Psoas muscle (tissue), 8 donors: Measurements from ENCODE around the gene NPTX2. TPM values are rescaled to one million over a fixed set of nuclear protein-coding genes. Genes with fewer than 3 reads are reported as not detected.

ENCODE experiments used
- ATAC-seq, 4 donors: fragments of 200-7000 bp; cut with Tn5 transposase; one replicate each; pipeline ENCODE4 v1.9.1; 2020; ENCODE audit warnings: moderate library complexity in 3 of 4, mild to moderate bottlenecking in 2 of 4
- DNase-seq, 2 donors: peaks; one replicate each; pipeline ENCODE4 v3.0.0-alpha.2; 2020
- H3K27ac ChIP-seq: fragments of 200-600 bp; one replicate; pipeline ENCODE4 v1.8.0; 2022
- H3K27me3 ChIP-seq, 3 donors: fragments of 200-600 bp in 1 of 3; one replicate each; pipeline versions ENCODE4 v1.6.1 to v1.8.0; 2013 to 2022; ENCODE audit warnings: low read length in 2 of 3, mild to moderate bottlenecking in 2 of 3, moderate library complexity in 1 of 3; ENCODE audit not compliant: insufficient read depth in 3 of 3
- H3K36me3 ChIP-seq, 2 donors: fragments of 200-600 bp in 1 of 2; one replicate each; pipeline versions ENCODE4 v1.6.1 to v1.8.0; 2013 to 2022; ENCODE audit warnings: low read depth in 1 of 2, mild to moderate bottlenecking in 1 of 2, moderate library complexity in 1 of 2; ENCODE audit not compliant: insufficient read depth in 1 of 2
- H3K4me1 ChIP-seq: fragments of 200-600 bp; one replicate; pipeline ENCODE4 v1.8.0; 2022
- H3K4me3 ChIP-seq: fragments of 200-600 bp; one replicate; pipeline ENCODE4 v1.8.0; 2022; ENCODE audit warnings: mild to moderate bottlenecking
- H3K9me3 ChIP-seq: fragments of 200-600 bp; one replicate; pipeline ENCODE4 v1.8.0; 2022
- WGBS, 3 donors: extraction: QIAGEN DNeasy Blood & Tissue Kit; methylation state at CpG; one replicate each; pipeline versions ENCODE4 v1.1.6 to v1.1.7; 2013; 5-methylcytosine and 5-hydroxymethylcytosine counted together
- intact Hi-C, 2 donors: fragments of 100-400 bp; cut with DNase I; formaldehyde crosslinking; loops; one replicate each; pipeline versions ENCODE4 v1.11.0 to v1.14.2; 2022
- polyA plus RNA-seq, 3 donors: library from polyadenylated mRNA; stranded (reverse); fragments of 200-250 nt; gene quantifications; one replicate each; pipeline ENCODE4 v1.2.3, GENCODE V29; 2013
- total RNA-seq, 4 donors: library from RNA; stranded (reverse); fragmentation: NEBNext Ultra II Directional in 2 of 4; extraction: Animal tissue kit (Norgen Biotek cat#: 25700) in 2 of 4; gene quantifications; one replicate each; pipeline versions ENCODE4 v1.2.1 to v1.2.4, GENCODE V29; 2021 to 2023
- TF ChIP-seq, protein P1 (sequence below): fragments of 200-600 bp; IDR thresholded peaks from one replicate; pipeline ENCODE4 v1.8.0; 2022; ENCODE audit warnings: antibody characterized with exemption
- donor health status: healthy with polysubstance abuse.
- donor health status: DM: no; HTN: no; CAD: no; lungs with moderate emphysema.
- donor health status: Bipolar disorder and iron deficiency.
- donor health status: healthy.
- donor health status: DM: yes; HTN: yes; CAD: no.
- donor health status: DM: no; HTN: no; CAD: no.
- donor health status: DM: no; HTN: no; CAD: no.
- donor health status: DM: yes; HTN: yes; CAD: no.

Gene NPTX2
- total and polyA plus RNA-seq, 7 donors: 1.3 to 8.7 (median 5.3) TPM

DNA sequence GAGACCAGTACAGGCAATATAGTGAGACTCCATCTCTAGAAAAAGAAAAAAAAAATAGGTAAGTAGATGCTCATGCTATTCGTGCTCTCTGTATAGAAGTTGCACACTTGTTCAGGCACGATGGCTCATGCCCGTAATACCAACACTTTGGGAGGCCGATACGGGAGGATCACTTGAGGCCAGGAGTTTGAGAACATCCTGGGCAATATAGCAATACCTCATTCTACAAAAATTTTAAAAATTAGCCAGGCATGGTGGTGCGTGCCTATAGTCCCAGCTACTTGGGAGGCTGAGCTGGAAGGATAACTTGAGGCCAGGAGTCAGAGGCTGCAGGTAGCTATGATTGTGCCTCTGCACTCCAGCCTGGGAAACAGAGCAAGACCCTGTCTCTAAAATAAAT lies 17.2 kb upstream of the NPTX2 start:
- Histone ChIP-seq H3K4me3 (no peak overlapping the region), H3K27ac (no peak overlapping the region), H3K27me3 (no peaks in the 10 kb centered on the region), H3K36me3 (no peaks in the 10 kb centered on the region), H3K4me1 (no peaks in the 10 kb centered on the region), H3K9me3 (no peaks in the 10 kb centered on the region)
- no peak for ATAC-seq
- intact Hi-C loops: no loop called here
- no peak for DNase-seq
- TF ChIP-seq, protein P1, sequence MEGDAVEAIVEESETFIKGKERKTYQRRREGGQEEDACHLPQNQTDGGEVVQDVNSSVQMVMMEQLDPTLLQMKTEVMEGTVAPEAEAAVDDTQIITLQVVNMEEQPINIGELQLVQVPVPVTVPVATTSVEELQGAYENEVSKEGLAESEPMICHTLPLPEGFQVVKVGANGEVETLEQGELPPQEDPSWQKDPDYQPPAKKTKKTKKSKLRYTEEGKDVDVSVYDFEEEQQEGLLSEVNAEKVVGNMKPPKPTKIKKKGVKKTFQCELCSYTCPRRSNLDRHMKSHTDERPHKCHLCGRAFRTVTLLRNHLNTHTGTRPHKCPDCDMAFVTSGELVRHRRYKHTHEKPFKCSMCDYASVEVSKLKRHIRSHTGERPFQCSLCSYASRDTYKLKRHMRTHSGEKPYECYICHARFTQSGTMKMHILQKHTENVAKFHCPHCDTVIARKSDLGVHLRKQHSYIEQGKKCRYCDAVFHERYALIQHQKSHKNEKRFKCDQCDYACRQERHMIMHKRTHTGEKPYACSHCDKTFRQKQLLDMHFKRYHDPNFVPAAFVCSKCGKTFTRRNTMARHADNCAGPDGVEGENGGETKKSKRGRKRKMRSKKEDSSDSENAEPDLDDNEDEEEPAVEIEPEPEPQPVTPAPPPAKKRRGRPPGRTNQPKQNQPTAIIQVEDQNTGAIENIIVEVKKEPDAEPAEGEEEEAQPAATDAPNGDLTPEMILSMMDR: no peak
- 91 to 92% (median 91%) methylated on average over 6 of the region's 6 CpGs for WGBS, 3 donors

- Histone ChIP-seq H3K9me3 (no peaks in the 10 kb centered on the region), H3K4me1 (no peaks in the 10 kb centered on the region), H3K27ac (no peak overlapping the region), H3K36me3 (no peaks in the 10 kb centered on the region), H3K4me3 (no peak overlapping the region), H3K27me3 (no peaks in the 10 kb centered on the region)
- intact Hi-C loops: no loop called here
- ATAC-seq (no peak), DNase-seq (no peak)
- TF ChIP-seq, protein P1: no peak
- 62 to 67% (median 62%) methylated on average over 3 of the region's 3 CpGs for WGBS, 3 donors
These were observed 14.2 kb upstream of the NPTX2 start for GRCh38 chr7:98602755-98603398.

DNA sequence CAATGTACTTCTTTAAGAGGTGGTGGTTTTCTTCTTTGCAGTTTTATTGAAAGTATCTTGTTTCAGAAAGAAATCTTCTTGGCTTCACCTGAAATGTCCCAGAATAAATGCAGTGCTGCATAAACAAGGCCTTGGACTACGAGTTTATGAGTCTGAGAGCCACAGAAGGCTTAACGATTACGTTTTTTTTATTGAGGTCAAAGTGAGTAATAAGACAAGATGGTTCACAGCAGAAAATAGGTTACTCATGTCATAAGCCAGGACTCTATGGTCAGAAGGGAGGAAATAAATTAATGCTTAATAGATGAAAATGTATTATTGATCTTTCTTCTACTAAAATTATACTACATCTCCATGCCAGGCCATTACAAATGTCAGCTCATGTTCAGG lies 13.7 kb upstream of the NPTX2 start:
- intact Hi-C loops: no loop called here
- no peak overlapping the region for H3K4me3 ChIP-seq
- H3K27me3 ChIP-seq: no peaks in the 10 kb centered on the region
- H3K9me3 ChIP-seq: no peaks in the 10 kb centered on the region
- DNase-seq (no peak), ATAC-seq (no peak)
- H3K4me1 ChIP-seq: no peaks in the 10 kb centered on the region
- H3K27ac ChIP-seq: no peak overlapping the region
- no peaks in the 10 kb centered on the region for H3K36me3 ChIP-seq
- WGBS, 3 donors: 48 to 64% (median 62%) methylated on average over 3 of the region's 3 CpGs
- TF ChIP-seq, protein P1: no peak

DNA sequence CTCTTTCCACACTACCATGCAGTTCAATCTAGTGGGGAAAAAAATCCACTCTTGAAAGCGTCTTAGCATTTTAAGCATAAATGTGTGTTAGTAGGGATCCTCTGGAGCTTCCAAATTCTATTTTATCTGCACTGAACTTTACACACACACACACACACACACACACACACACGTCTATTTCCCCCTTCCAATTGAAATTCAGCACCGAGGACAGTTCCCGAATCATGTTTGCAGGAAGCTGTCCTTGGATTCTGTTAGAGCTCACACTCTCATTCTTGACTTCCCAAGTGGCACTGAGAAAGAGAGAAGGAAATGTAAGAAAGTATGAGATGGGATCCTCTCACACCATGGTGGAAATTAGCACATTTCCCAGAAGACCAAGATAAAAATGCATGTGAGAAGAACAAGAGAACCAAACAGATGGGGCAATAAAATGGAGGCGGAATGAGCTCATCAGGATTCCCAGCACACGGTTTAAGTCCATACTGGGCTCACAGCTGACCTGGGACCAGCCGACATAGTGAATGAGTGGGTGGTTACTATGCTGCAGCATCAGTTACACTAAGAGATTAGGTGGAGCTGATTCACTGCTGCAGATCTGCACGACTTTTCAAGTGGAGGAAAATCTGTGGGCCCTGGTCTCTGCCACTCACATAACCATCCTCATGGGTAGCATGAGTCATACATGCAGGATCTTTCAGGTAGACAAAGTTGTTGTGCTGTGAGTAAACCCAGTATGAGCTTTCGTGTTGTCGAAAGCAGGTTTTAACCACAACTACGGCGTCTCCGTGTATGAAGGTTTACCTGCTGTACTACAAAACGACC lies 3.3 kb upstream of the NPTX2 start:
- TF ChIP-seq, protein P1: no peak
- H3K36me3 ChIP-seq: no peaks in the 10 kb centered on the region
- intact Hi-C loops: no loop called here
- no peaks in the 10 kb centered on the region for H3K4me1 ChIP-seq
- H3K9me3 ChIP-seq: no peaks in the 10 kb centered on the region
- H3K27ac ChIP-seq: no peak overlapping the region
- 52 to 54% (median 53%) methylated on average over 14 of the region's 14 CpGs for WGBS, 3 donors
- DNase-seq (no peak), ATAC-seq (no peak)
- H3K4me3 ChIP-seq: no peak overlapping the region
- peaks cover 14 to 44% (median 16%) of the 10 kb centered on the region in 3 donors for H3K27me3 ChIP-seq
